Gastrocnemius medialis (tissue), 4 donors: Measurements from ENCODE around the gene ULBP2.

Experiments
- CTCF ChIP-seq, 5 experiments: fragments of 450-650 bp in 3 of 5; fragments of 200-600 bp in 2 of 5; sonication (generic) in 2 of 5; IDR thresholded peaks in 4 of 5; conservative IDR thresholded peaks in 1 of 5; 1 replicate in 4 of 5; 2 replicates in 1 of 5; pipeline ENCODE4 v1.5.1; 2016 to 2019; ENCODE audit warnings: antibody characterized with exemption in 5 of 5, mild to moderate bottlenecking in 3 of 5, moderate library complexity in 3 of 5
- POLR2A ChIP-seq, 2 donors: fragments of 450-650 bp; IDR thresholded peaks; one replicate each; pipeline ENCODE4 v1.6.1; 2017; ENCODE audit warnings: antibody characterized with exemption in 2 of 2, mild to moderate bottlenecking in 2 of 2, moderate library complexity in 2 of 2

- TF ChIP-seq POLR2A (IDR thresholded peaks at IDR 0.05) (no peak), CTCF (IDR thresholded peaks at IDR 0.05 in 4 of 5, conservative IDR thresholded peaks at IDR 0.05 in 1 of 5) (no peak)
Measured at GRCh38 chr6:149933461-149933860, 8.4 kb upstream of the ULBP2 start.
